Middle frontal gyrus (tissue), 1 donor: ENCODE measurements around the gene FAM171A1.

ENCODE experiments used
- DNase-seq: peaks from one replicate; pipeline ENCODE4 v3.0.0-alpha.2; 2015; ENCODE audit warnings: low spot score; ENCODE audit errors: extremely low spot score

FAM171A1 gene

DNA sequence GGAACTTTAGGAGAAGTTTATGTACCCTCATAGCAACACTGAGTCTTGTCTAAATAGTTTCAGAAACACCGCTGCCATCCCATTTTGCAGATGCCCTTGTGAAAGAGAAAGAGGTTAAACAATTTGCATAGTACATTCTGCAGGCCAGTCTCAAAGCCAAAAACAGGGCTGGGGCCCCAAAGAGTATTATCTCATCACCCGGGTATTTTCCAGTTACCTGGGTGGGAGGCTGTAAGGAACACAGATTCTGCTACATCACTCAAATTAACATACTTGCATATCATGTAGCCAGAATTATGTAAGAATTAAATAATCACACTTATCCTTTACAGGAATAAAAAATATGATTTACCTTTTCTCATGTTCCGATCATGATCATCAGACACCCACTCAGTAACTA is 3.1 kb upstream of the FAM171A1 start:
- no peak for DNase-seq

DNA sequence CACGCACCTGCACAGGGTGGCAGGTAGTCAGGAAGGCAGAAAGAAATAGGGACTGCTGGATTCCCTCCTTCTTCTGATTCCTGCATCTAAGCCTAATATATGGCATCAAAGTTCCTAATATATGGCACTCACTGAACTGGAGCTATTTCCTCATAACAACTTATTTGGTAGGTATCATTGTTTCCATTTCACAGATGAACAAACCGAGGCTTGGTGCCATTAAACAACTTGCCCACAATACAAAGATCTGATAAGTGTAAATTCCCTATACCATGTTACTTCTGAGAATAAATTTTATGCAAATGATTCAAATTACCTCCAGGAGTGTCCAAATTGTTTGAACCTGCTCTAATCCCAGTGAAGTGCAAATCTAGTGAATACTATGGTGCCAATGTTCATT is 2.1 kb upstream of the FAM171A1 start:
- DNase-seq, result no peak

DNA sequence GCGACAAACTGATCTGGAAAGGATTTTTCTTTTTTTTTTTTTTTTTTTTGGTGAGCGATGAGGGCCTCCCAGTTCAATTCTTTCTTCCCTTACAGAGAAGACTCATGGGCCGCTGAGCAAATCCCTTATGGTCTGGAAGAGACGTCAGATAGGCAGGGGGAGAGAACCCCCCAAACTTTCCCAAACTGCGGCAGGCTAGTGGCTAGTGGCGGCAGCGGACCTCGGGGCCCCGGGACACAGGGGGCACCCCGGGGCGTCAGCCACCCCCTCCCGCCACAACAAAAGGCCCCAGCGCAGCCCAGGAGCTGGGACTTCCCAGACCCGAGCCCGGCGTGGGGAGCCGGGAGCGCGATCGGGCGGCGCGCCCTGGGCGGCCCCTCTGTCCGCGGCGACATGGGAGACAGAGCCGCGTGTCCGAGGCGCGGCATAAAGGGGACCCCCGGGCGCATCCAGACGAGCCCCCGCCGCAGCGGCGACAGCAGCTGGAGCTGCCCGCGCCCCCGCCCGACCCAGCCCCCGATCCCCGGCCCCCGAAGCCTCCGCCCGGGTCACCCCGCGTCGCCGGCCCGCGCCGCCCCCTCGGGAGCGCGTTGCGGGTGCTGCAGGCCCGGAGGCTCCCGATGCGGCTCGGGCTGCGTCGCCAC is 755 bp downstream of the FAM171A1 start:
- no peak for DNase-seq

DNA sequence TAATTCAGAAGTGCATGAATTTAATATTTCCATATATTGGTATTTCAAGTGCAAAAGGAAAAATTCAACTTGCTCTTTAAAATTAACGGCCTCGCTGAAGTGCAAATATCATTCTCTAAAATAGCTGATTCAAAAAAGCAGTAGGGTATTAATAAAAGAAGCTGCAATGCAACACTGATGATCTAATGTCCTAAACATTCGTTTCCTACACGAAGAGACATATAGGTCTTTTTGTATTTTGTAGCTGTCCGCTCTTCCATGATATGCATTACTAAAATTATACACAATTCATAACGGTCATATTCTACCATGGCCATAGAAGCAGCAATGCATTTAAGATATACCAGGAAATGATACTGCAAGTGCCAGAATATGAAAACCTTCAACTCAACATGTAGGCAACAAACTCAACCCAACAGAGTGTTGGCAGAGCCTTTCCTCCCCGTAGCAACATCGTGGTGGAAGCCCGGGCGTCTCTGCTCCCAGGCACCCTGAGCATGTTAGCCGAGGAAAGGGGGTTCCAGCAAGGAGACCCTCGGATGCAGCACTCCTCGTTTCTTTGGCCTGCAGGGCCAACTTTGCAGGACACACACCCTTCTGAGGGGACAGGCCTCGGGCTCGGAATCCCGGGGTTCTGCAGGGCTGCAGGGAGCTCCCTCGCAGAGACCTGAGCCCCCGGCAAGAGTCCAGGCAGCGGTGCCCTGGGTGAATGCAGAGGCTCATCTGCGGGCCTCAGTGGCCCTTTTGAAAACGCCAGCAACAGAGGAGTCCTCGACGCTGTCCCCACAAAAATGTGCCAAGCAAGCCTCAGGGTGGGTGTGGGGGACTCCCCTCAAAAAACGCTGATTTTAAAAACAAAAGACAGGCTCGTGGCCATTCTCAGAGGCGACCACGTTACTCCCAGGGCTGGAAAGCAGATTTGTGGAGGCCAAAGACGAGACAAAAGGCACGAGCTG is 1.6 kb downstream of the FAM171A1 start:
- DNase-seq, result no peak

DNA sequence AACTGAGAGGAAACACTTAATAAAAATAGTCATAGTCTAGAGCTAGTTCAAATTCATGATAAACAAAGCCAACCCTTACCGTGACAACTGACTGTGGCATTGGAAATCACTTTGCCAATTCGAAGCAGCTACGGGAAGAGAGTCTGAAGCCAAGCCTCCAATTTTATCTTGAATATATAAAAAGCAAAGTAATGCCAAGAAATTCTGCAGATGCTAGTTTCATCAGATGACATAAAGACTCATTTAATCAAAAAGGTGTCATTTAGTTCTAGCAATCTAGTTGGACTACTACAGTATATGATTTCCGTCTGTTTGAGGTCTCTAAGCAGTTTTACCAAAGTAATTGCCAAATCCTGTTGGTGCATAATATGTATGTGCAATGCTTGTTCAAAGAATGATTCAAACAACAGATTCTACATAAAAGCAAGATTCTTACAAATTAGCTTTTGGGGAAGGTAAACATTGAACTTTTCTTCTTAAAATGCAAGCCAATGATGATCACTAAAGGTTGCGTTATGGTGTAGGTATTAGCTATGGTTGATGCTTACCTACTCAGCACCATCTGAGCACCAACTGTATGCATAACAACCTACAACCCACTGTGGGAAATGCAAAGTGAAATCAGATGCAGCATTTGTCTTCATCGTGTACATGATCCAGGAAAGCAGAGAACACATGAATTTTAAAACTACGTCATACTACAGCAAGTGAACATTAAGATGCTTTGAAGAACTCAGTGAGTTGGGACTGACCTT is 2.8 kb downstream of the FAM171A1 start:
- no peak for DNase-seq

DNA sequence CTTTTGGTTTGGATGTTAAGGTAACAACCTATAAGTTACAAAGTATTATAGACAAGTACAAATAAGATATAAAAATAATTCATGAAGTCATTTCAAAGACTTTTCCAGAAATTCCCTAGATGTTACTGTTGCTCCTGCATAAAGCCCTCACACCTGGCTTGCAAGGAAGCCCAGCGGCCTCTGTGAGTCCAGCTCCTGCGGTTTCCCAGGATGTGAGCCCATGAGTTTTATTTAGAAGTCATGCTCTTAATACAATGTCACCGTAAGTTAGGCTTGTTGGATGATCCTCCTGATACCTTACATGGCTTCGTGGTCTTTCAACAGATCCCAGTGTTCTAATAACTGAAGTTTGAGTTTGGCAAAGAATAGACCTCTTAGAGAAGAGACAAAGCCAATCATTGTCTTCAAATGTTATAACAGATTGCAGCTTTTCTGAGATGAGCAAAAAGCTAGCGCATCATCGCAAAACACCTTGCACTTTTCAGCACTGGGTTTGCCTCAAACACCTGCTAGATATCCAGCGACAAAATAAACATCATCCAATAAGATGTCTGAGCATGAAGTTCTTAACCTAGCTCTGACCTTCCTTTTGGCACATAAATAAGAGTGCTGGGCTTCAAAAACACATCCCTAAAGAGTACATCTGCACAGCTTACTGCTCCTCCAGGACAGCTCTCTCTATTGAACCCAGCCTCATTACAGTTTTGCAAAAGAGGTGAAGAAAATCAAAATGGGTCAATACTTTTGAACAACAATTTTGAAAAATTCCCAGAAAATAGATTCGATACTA is 3.6 kb downstream of the FAM171A1 start:
- no peak for DNase-seq

DNA sequence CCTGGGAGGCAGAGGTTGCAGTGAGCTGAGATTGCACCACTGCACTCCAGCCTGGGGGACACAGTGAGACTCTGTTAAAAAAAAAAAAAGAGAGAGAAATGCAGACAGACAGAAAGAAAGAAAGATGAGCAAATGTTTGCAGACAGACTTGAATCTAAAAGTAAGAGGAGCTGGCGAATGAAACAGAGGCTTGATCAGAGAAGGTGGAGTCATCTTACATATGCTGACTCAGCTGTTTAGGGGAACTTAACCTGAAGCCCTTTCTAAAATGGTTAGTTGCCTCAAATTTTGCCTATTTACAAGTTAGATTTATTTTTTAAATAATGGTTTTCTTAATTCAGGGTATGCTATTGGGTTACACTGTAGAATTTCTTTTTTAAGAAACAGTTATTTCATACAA is 5.4 kb downstream of the FAM171A1 start:
- DNase-seq, result no peak

DNA sequence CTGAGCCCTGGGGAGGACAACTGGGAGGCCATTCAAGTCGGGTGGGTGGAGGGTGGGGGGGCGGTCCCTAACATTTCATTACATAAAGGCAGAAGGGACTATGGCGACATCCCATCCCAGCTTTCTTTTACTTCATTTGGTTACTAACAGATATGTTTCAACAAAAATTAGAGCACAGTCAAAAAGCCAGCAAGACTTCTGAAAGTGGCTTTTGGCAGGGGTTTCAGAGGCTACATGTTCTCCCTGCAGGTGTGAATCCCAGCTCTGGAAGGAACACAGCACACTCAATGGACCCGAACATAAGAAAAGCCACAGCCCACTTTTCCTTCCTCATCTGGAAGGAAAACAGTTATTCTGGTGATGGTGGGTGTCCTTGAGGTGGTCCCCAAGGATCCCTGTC is 7.1 kb downstream of the FAM171A1 start:
- no peak for DNase-seq

DNA sequence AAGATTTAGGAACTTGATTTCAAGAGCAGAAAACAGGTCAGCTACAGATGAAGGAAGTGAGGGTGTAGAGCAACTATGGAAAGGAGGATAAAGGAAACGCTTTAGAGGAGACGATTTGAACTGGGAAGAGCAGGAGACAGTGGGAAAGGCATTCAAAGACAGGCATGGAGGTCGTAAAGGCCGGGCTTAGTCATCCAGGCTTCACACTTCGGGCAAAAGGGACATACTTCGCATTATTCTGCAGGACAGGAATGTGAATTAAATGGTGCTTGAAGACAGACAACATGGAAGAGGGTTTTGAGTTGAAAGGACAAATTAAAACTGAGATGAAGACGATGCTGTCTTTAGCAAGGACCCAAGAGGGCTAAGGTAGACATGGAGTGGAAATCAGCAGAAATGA is 8.1 kb downstream of the FAM171A1 start:
- DNase-seq, result no peak

DNA sequence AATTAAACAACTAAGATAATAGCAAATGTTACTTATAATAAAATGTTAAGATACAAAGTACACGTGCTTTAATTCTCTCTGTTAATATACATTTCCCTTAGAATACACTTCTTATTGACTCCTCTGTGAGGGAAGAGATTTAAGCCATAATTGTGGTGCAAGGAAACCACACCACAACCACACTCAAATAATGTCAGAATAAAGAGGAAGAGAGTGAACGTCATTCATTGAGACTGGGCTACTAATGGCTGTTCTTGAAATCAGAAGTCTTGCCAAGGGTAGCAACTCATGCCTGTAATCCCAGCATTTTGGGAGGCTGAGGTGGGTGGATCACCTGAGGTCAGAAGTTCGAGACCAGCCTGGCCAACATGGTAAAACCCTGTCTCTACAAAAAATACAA is 10.0 kb downstream of the FAM171A1 start:
- DNase-seq, result no peak

DNA sequence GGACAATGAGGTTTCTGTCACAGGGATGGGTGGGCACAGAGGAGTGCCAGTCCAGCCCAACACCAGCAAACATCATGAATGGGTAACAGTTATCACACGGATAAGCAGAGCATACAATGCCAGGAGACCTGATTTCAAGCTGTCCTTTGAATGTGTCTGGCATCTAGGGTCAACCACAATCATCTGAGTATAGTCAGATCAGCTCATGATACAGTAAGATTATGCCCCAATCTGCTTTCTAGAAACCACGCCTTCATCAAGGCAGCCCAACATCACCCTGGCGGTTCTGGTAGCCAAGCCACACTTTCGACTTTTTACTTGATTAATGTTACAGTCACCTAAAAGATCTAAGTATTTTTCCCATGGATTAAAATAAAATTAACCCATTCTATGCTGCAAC is 10.5 kb downstream of the FAM171A1 start:
- no peak for DNase-seq

DNA sequence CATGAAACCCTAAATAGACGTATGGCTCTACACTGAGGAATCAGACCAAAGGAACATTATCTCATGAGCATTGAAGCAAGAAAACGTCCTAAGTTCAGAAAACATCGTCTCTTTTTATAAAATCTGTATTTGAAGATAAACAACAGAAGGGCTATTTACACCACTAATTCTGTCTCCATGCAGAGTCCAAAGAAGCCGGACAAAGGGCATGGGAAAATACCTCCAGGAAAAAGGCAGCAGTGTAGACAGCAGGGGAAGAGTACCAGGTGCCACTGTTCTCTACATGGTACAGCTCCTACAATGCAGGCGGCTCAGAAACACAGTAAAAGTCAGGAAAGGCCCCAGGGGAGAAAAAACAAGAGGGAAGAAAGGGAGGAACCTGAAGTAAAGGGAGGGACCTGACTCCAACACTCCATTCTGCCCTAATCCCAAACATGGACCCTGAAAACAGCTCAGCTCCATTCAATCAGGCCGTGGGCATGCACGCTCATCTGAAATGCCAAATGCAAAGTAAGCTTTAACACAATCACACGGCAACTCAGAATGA is 17.5 kb downstream of the FAM171A1 start:
- no peak for DNase-seq

DNA sequence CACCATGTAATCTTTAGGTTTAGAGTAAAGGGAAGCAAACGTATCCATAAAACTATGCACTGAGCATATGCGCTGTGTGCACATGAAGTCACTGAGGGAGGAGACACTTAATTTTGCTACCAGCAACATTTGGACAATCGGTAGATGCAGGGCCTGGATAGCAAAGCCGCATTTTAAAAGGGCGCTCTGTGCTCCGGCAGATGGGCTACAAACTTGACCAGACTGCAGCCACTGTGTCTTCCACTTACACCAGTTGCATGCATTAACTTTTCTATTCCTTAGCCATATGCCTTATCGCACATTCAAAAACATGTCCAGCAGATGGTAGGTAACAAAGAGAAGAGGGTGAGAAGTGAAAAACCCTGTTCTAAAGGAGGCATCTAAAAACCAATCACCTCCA is 18.3 kb downstream of the FAM171A1 start:
- DNase-seq, result no peak

DNA sequence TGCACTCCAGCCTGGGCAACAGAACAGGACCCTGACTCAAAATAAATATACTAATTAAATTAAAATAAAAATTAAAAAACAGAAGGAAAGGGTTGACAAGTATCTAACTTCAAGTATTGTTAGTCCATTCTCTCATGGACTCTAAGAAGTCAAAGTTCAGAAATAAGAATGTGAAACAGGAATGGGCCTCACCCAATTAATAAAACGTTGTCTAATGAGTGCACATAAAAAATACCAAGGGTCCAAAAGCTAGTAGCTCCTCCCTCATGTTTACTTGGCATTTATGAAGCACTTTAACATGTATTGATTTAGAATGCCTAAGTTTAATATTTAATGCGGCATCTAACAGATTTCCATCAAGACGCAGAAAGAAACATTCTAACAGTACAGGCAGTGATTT is 18.9 kb downstream of the FAM171A1 start:
- no peak for DNase-seq

DNA sequence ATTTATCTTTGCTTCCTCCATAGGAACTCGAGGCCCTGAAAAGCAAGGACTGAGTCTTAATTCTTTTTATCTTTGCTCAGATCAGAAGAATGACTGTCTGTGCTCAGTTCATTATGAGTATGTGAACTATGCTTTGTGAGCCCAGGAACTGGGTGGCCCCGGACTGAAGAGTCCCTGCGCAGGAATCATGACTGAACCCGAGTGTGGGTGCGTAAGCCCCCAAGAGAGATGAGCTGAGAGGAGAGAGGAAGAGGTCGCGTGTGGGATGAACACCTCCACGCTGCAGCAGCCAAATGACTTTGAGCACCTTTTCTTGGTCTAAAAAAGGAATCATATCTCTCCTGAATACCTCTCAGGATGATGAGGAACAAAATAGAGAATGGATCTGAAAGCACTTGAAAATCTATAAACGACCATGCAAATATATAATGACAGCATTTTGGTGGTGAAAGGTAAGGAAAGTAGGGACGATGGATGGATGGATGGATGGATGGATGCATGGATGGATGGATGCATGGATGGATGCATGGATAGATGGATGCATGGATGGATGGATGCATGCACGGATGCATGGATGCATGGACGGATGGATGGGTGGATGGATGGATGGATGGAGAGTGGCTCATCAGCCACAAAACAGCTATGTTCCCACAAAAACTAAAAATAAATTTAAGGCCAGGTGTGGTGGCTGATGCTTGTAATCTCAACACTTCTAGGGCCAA is 19.8 kb downstream of the FAM171A1 start:
- DNase-seq, result no peak

DNA sequence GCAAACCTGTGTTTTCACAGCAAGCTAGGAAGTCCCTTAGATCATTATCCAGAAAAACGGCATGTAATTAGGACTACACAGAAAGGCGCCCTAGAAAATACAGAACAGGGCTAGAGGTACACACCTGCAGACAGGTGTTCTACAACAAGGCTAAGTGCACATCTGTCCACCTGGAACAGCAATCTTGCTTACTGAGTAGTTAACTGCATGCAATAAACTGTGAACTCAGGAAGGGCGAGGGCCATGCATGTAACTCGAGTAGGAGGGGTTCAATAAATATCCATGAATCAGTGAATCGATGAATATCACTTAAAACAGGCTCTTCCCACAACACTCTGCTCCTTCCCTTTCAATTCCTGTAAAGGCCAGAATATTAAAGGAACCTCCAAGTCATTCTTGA is 22.0 kb downstream of the FAM171A1 start:
- no peak for DNase-seq

DNA sequence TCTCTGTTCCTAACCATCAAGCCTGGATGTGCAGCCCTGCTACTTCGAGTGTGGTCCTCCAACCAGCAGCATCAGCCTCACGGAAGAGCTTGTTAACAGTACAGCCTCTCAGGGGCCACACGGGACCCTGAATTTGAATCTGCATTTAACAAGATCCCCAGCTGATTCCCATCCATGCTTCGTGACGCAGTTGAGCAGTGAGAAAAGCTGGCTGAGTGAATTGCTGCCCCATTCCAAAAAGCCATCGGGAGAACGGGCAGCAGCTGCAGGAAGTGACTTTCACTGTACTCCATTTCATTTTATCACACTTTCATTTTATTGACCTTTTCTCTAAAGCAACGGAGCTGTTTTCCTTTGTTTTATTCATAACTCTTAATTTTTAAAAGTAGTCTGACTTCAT is 22.5 kb downstream of the FAM171A1 start:
- DNase-seq, result no peak

DNA sequence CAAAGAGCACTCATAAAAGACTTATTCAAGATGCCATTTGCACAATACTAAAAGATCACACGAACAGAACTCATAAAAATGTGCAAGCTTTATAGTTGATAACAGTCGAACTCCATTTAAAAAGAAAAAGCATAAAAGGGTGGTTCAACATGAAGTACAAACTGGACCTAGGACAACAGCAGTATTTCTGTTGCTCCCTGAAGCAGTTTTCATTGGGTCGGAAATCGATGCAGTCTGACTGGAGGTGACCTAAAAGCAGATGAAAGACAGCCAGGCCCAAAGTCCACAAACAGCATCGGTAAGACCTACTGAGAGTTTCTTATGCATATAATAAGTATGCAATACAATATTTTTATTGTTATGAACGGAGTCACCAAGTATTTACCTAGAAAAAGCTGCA is 23.9 kb downstream of the FAM171A1 start:
- no peak for DNase-seq

DNA sequence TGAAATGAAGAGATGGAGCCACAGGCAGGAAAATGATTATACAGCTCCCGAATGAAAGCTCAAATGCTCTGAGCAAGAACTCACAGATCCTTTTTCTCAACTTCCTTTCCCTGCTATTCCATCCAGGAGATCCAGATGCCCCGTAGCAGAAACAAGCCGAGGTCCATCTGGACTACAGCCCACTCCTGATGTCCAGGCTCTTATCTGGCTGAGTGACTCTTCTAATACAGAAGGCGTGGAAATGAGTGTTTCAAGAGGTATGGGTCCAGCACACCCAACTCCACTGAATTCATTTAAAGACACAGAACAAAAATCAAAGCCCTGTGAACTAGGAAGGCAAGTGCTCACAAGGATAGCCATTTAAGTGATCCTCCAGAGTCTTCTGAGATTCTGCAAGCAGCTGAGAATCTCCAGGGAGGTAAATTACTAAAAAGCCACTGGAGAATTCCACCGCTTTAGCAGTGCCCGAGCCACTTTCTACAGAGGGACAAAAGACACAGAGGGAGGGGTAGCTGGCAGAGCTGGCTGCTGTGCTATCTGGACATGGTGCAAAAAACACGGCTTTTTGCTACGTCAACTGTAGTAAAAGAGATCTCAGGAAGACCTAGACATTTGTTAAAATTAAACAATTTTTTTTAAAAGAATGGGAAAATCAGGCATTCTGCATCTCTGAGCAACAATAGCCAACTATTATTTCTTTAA is 24.5 kb downstream of the FAM171A1 start:
- DNase-seq, result no peak

DNA sequence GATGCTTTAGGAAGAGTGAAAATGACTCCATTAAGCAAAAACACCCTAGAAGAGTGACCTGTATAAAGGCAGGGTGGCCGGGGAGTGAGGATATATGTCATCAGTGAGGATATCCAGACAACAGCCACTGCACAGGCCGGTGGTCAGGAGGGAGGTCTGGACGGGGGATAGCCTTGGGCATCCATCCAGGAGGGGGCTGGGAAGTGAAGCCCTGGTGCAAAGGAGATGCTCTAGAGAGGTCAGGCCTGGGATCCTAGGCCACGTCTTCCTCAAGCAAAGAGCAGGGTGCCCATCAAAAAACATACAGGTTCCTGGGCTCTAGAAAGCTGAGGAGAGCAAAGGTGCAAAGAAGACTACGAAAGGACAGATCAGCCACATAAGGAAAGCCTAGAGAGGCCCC is 25.6 kb downstream of the FAM171A1 start:
- no peak for DNase-seq
